MM.1S (cell line): ENCODE measurements around the gene APBA1.

ENCODE experiments used
- DNase-seq: peaks from one replicate; pipeline ENCODE4 v3.0.0-alpha.2; 2015
- H2AFZ ChIP-seq: fragments of 300-600 bp; sonication (generic); 2 replicates; pipeline ENCODE4 v1.6.0; 2016; ENCODE audit warnings: antibody characterized with exemption, low read length
- H3F3A ChIP-seq: fragments of 300-600 bp; sonication (generic); 2 replicates; pipeline ENCODE4 v1.6.1; 2016; ENCODE audit warnings: mild to moderate bottlenecking, antibody characterized with exemption, low read length, moderate library complexity, mixed read lengths; ENCODE audit not compliant: insufficient read depth
- H3K27ac ChIP-seq: fragments of 300-600 bp; sonication (generic); 2 replicates; pipeline ENCODE4 v1.5.1; 2016; ENCODE audit warnings: mild to moderate bottlenecking, low read length
- H3K27me3 ChIP-seq: fragments of 300-600 bp; sonication (generic); replicated peaks from 2 replicates; pipeline ENCODE4 v1.6.0; 2016; ENCODE audit warnings: low read length; ENCODE audit not compliant: insufficient read depth
- H3K36me3 ChIP-seq: fragments of 300-600 bp; sonication (generic); replicated peaks from 2 replicates; pipeline ENCODE4 v1.6.1; 2016; ENCODE audit warnings: mild to moderate bottlenecking, low read length, mixed read lengths; ENCODE audit not compliant: insufficient read depth
- H3K4me1 ChIP-seq: fragments of 300-600 bp; sonication (generic); 2 replicates; pipeline ENCODE4 v1.6.1; 2016; ENCODE audit warnings: low read length, mixed read lengths
- H3K4me2 ChIP-seq: fragments of 300-600 bp; sonication (generic); 2 replicates; pipeline ENCODE4 v1.6.0; 2016; ENCODE audit warnings: low read depth, low read length
- H3K4me3 ChIP-seq: fragments of 300-600 bp; sonication (generic); 2 replicates; pipeline ENCODE4 v1.5.1; 2016; ENCODE audit warnings: low read length, mixed read lengths
- H3K79me2 ChIP-seq: fragments of 300-600 bp; sonication (generic); 2 replicates; pipeline ENCODE4 v1.6.1; 2016; ENCODE audit warnings: mixed run types, low read length, mixed read lengths
- H3K9ac ChIP-seq: fragments of 300-600 bp; sonication (generic); 2 replicates; pipeline ENCODE4 v1.6.1; 2016; ENCODE audit warnings: low read length, mixed read lengths
- H3K9me2 ChIP-seq: fragments of 300-600 bp; sonication (generic); replicated peaks from 2 replicates; pipeline ENCODE4 v1.6.1; 2016; ENCODE audit warnings: mild to moderate bottlenecking, low read length, mixed read lengths; ENCODE audit not compliant: insufficient read depth
- H3K9me3 ChIP-seq: fragments of 300-600 bp; sonication (generic); replicated peaks from 2 replicates; pipeline ENCODE4 v1.6.1; 2016; ENCODE audit warnings: mild to moderate bottlenecking, low read length, mixed read lengths; ENCODE audit not compliant: insufficient read depth
- H4K20me1 ChIP-seq: fragments of 300-600 bp; sonication (generic); 2 replicates; pipeline ENCODE4 v1.6.1; 2016; ENCODE audit warnings: mild to moderate bottlenecking, low read length, moderate library complexity, mixed read lengths; ENCODE audit not compliant: insufficient read depth
- CTCF ChIP-seq: fragments of 300-600 bp; sonication (generic); IDR thresholded peaks from 2 replicates; pipeline ENCODE4 v1.5.1; 2016; ENCODE audit warnings: antibody characterized with exemption, low read length, mixed read lengths
- EZH2 ChIP-seq: fragments of 300-600 bp; sonication (generic); optimal IDR thresholded peaks from 2 replicates; pipeline ENCODE3; 2017; ENCODE audit warnings: low read depth, mild to moderate bottlenecking, antibody characterized with exemption, low read length, mixed read lengths
- EZH2phosphoT487 ChIP-seq: fragments of 300-600 bp; sonication (generic); IDR thresholded peaks from 2 replicates; pipeline ENCODE4 v1.6.1; 2018; ENCODE audit warnings: antibody characterized with exemption, low read length

APBA1 gene

GRCh38 chr9:69433392-69433791 lies 238.8 kb downstream of the APBA1 start:
- H3K36me3 ChIP-seq, result no peaks in the 10 kb centered on the region
- TF ChIP-seq EZH2 (no peak), EZH2phosphoT487 (no peak)

GRCh38 chr9:69432623-69433022 lies 239.5 kb downstream of the APBA1 start:
- H3K4me3 ChIP-seq, result no peak overlapping the region
- no peaks in the 10 kb centered on the region for H3K36me3 ChIP-seq
- no peak for TF ChIP-seq EZH2
- no peak for TF ChIP-seq CTCF
- TF ChIP-seq EZH2phosphoT487, result no peak
- no peaks in the 10 kb centered on the region for H3K4me1 ChIP-seq
- no peaks in the 10 kb centered on the region for H3K9me2 ChIP-seq
- no peaks in the 10 kb centered on the region for H3K27me3 ChIP-seq
- H4K20me1 ChIP-seq, result no peaks in the 10 kb centered on the region
- H3K9me3 ChIP-seq, result no peaks in the 10 kb centered on the region
- H3K27ac ChIP-seq, result no peak overlapping the region
- H3F3A ChIP-seq, result no peaks in the 10 kb centered on the region
- H2AFZ ChIP-seq, result no peak overlapping the region
- DNase-seq, result no peak
- H3K79me2 ChIP-seq, result no peaks in the 10 kb centered on the region
- H3K9ac ChIP-seq, result no peak overlapping the region
- H3K4me2 ChIP-seq, result no peak overlapping the region

More at GRCh38 chr9:69433392-69433791, 238.8 kb downstream of the APBA1 start:
- no peak overlapping the region for H3K4me2 ChIP-seq
- no peaks in the 10 kb centered on the region for H3K27me3 ChIP-seq
- no peaks in the 10 kb centered on the region for H3K9me3 ChIP-seq
- H3K9me2 ChIP-seq, result no peaks in the 10 kb centered on the region
- no peaks in the 10 kb centered on the region for H3K4me1 ChIP-seq
- 0 out of 2 replicates have a peak overlapping the region, but pooled peaks have one; percentile 4 for H2AFZ ChIP-seq
- no peak for DNase-seq
- H3K9ac ChIP-seq, result no peak overlapping the region
- no peaks in the 10 kb centered on the region for H4K20me1 ChIP-seq
- H3F3A ChIP-seq, result no peaks in the 10 kb centered on the region
- H3K27ac ChIP-seq, result no peak overlapping the region
- H3K79me2 ChIP-seq, result no peaks in the 10 kb centered on the region
- no peak overlapping the region for H3K4me3 ChIP-seq

GRCh38 chr9:69431777-69432176 lies 240.4 kb downstream of the APBA1 start:
- no peaks in the 10 kb centered on the region for H3K36me3 ChIP-seq
- H3K27me3 ChIP-seq, result no peaks in the 10 kb centered on the region
- no peaks in the 10 kb centered on the region for H4K20me1 ChIP-seq
- H3K9me3 ChIP-seq, result no peaks in the 10 kb centered on the region
- H3K9me2 ChIP-seq, result no peaks in the 10 kb centered on the region
- H3K4me1 ChIP-seq, result no peaks in the 10 kb centered on the region
- no peak overlapping the region for H2AFZ ChIP-seq
- no peaks in the 10 kb centered on the region for H3F3A ChIP-seq
- H3K9ac ChIP-seq, result no peak overlapping the region
- no peak overlapping the region for H3K4me3 ChIP-seq
- no peak for TF ChIP-seq EZH2
- TF ChIP-seq CTCF, result no peak
- no peak overlapping the region for H3K27ac ChIP-seq
- DNase-seq, result no peak
- no peaks in the 10 kb centered on the region for H3K79me2 ChIP-seq
- no peak overlapping the region for H3K4me2 ChIP-seq

- no peak overlapping the region for H3K4me3 ChIP-seq
- H3K9me2 ChIP-seq, result no peaks in the 10 kb centered on the region
- DNase-seq, result no peak
- no peak overlapping the region for H3K27ac ChIP-seq
- H2AFZ ChIP-seq, result no peak overlapping the region
- H3K79me2 ChIP-seq, result no peaks in the 10 kb centered on the region
- H3K4me2 ChIP-seq, result no peak overlapping the region
- no peaks in the 10 kb centered on the region for H3K27me3 ChIP-seq
- no peaks in the 10 kb centered on the region for H4K20me1 ChIP-seq
- H3K36me3 ChIP-seq, result no peaks in the 10 kb centered on the region
- no peaks in the 10 kb centered on the region for H3F3A ChIP-seq
- H3K9ac ChIP-seq, result no peak overlapping the region
- H3K4me1 ChIP-seq, result no peaks in the 10 kb centered on the region
- TF ChIP-seq CTCF (no peak), EZH2 (no peak), EZH2phosphoT487 (no peak)
- no peaks in the 10 kb centered on the region for H3K9me3 ChIP-seq
These were observed 241.0 kb downstream of the APBA1 start for GRCh38 chr9:69431203-69431602.
